Hepatocyte (in vitro differentiated cells): Measurements from ENCODE around the gene SAMD4A. TPM values are rescaled to one million over a fixed set of nuclear protein-coding genes. Genes with fewer than 3 reads are reported as not detected.

ENCODE experiments used
- DNase-seq: peaks from one replicate; pipeline ENCODE4 v3.0.0-alpha.2; 2016; ENCODE audit warnings: low spot score
- H2AFZ ChIP-seq: fragments of 200-600 bp; sonication (generic); 2 replicates; pipeline ENCODE4 v1.6.0; 2016; ENCODE audit warnings: antibody characterized with exemption, mild to moderate bottlenecking
- H3K27ac ChIP-seq: fragments of 200-600 bp; sonication (generic); 2 replicates; pipeline ENCODE4 v1.5.1; 2016; ENCODE audit warnings: mild to moderate bottlenecking
- H3K27me3 ChIP-seq: fragments of 200-600 bp; sonication (generic); 2 replicates; pipeline ENCODE4 v1.6.1; 2016
- H3K36me3 ChIP-seq: fragments of 200-600 bp; sonication (generic); replicated peaks from 2 replicates; pipeline ENCODE4 v1.5.1; 2016; ENCODE audit warnings: low read depth; ENCODE audit not compliant: insufficient read depth
- H3K4me1 ChIP-seq: fragments of 200-600 bp; sonication (generic); 2 replicates; pipeline ENCODE4 v1.5.1; 2016; ENCODE audit warnings: mild to moderate bottlenecking, moderate library complexity; ENCODE audit not compliant: insufficient read depth
- H3K4me2 ChIP-seq: fragments of 200-600 bp; sonication (generic); 2 replicates; pipeline ENCODE4 v1.6.0; 2016
- H3K4me3 ChIP-seq: fragments of 200-600 bp; sonication (generic); 2 replicates; pipeline ENCODE4 v1.5.1; 2016; ENCODE audit warnings: mild to moderate bottlenecking
- H3K79me2 ChIP-seq: fragments of 200-600 bp; sonication (generic); 2 replicates; pipeline ENCODE4 v1.6.0; 2017; ENCODE audit warnings: mild to moderate bottlenecking
- H3K9me2 ChIP-seq: fragments of 200-600 bp; sonication (generic); replicated peaks from 2 replicates; pipeline ENCODE4 v1.6.0; 2017; ENCODE audit warnings: mild to moderate bottlenecking; ENCODE audit not compliant: insufficient read depth
- H3K9me3 ChIP-seq: fragments of 200-600 bp; sonication (generic); 2 replicates; pipeline ENCODE4 v1.5.1; 2016; ENCODE audit warnings: low read depth, mild to moderate bottlenecking
- H4K20me1 ChIP-seq: fragments of 200-600 bp; sonication (generic); 2 replicates; pipeline ENCODE4 v1.6.0; 2016; ENCODE audit warnings: mild to moderate bottlenecking; ENCODE audit not compliant: insufficient read depth, poor library complexity, severe bottlenecking
- CTCF ChIP-seq: fragments of 200-600 bp; sonication (generic); IDR thresholded peaks from 2 replicates; pipeline ENCODE4 v1.5.1; 2016; ENCODE audit warnings: antibody characterized with exemption, mild to moderate bottlenecking; ENCODE audit not compliant: poor library complexity
- EZH2 ChIP-seq: fragments of 200-600 bp; sonication (generic); IDR thresholded peaks from 2 replicates; pipeline ENCODE4 v1.6.1; 2016; ENCODE audit warnings: antibody characterized with exemption, mild to moderate bottlenecking, borderline replicate concordance
- EZH2phosphoT487 ChIP-seq: fragments of 200-600 bp; sonication (generic); IDR thresholded peaks from one replicate; pipeline ENCODE4 v1.6.1; 2018; ENCODE audit warnings: antibody characterized with exemption, mild to moderate bottlenecking, low read depth, moderate library complexity; ENCODE audit not compliant: unreplicated experiment, severe bottlenecking
- WGBS: methylation state at CpG from one replicate; pipeline ENCODE4 v1.1.6; 2016; ENCODE audit warnings: low lambda C conversion rate; ENCODE audit errors: missing lambda C conversion rate; 5-methylcytosine and 5-hydroxymethylcytosine counted together
- polyA plus RNA-seq: library from polyadenylated mRNA; unstranded; fragments of >200 nt; fragmentation: Nextera tagmentation; extraction: Ambion mirVana; gene quantifications from 2 replicates; pipeline ENCODE4 v1.2.1, GENCODE V29; 2016
- total RNA-seq: library from RNA; depleted of rRNA; stranded (reverse); fragments of >200 nt; gene quantifications from 2 replicates; pipeline ENCODE4 v1.2.3, GENCODE V29; 2014

SAMD4A gene
- total and polyA plus RNA-seq, 2 experiments from 2014 or later, result 10.5 to 15.7 TPM

- Histone ChIP-seq H3K4me2 (no peak overlapping the region), H3K4me1 (peaks cover 2% of the 10 kb centered on the region), H2AFZ (no peak overlapping the region), H3K9me2 (no peaks in the 10 kb centered on the region), H3K9me3 (no peaks in the 10 kb centered on the region), H3K27ac (no peak overlapping the region), H3K79me2 (peaks cover 7% of the 10 kb centered on the region), H3K36me3 (peaks cover 3% of the 10 kb centered on the region), H3K4me3 (no peak overlapping the region), H4K20me1 (no peaks in the 10 kb centered on the region), H3K27me3 (no peaks in the 10 kb centered on the region)
- TF ChIP-seq EZH2phosphoT487 (no peak), EZH2 (no peak), CTCF (no peak)
- no peak for DNase-seq
- 98% methylated on average over 2 of the region's 2 CpGs for WGBS
These were observed 137.8 kb downstream of the SAMD4A start for GRCh38 chr14:54704768-54705167.

GRCh38 chr14:54706769-54707168 is 139.8 kb downstream of the SAMD4A start:
- no peak overlapping the region for H3K27ac ChIP-seq
- peaks cover 7% of the 10 kb centered on the region for H3K79me2 ChIP-seq
- no peak overlapping the region for H3K4me2 ChIP-seq
- no peaks in the 10 kb centered on the region for H3K9me2 ChIP-seq
- 100% methylated on average over 2 of the region's 2 CpGs for WGBS
- no peaks in the 10 kb centered on the region for H4K20me1 ChIP-seq
- H2AFZ ChIP-seq, result no peak overlapping the region
- H3K4me3 ChIP-seq, result no peak overlapping the region
- H3K36me3 ChIP-seq, result peaks cover 3% of the 10 kb centered on the region
- DNase-seq, result no peak
- peaks cover 2% of the 10 kb centered on the region for H3K4me1 ChIP-seq
- TF ChIP-seq CTCF, result no peak
- no peak for TF ChIP-seq EZH2phosphoT487
- TF ChIP-seq EZH2, result no peak
- H3K9me3 ChIP-seq, result no peaks in the 10 kb centered on the region
- H3K27me3 ChIP-seq, result no peaks in the 10 kb centered on the region

GRCh38 chr14:54708161-54708560 is 141.2 kb downstream of the SAMD4A start:
- no peak overlapping the region for H3K4me3 ChIP-seq
- H2AFZ ChIP-seq, result no peak overlapping the region
- peaks cover 3% of the 10 kb centered on the region for H3K36me3 ChIP-seq
- no peaks in the 10 kb centered on the region for H3K9me3 ChIP-seq
- DNase-seq, result no peak
- no peak overlapping the region for H3K4me2 ChIP-seq
- TF ChIP-seq EZH2, result no peak
- no peak for TF ChIP-seq CTCF
- no peak for TF ChIP-seq EZH2phosphoT487
- peaks cover 2% of the 10 kb centered on the region for H3K4me1 ChIP-seq
- no peaks in the 10 kb centered on the region for H3K27me3 ChIP-seq
- peaks cover 7% of the 10 kb centered on the region for H3K79me2 ChIP-seq
- H4K20me1 ChIP-seq, result no peaks in the 10 kb centered on the region
- no peak overlapping the region for H3K27ac ChIP-seq
- no peaks in the 10 kb centered on the region for H3K9me2 ChIP-seq
- 82% methylated on average over 2 of the region's 2 CpGs for WGBS

GRCh38 chr14:54708982-54709381 is 142.1 kb downstream of the SAMD4A start:
- no peak overlapping the region for H3K4me3 ChIP-seq
- no peaks in the 10 kb centered on the region for H3K27me3 ChIP-seq
- peaks cover 3% of the 10 kb centered on the region for H3K36me3 ChIP-seq
- no peaks in the 10 kb centered on the region for H3K9me2 ChIP-seq
- TF ChIP-seq CTCF (no peak), EZH2 (no peak), EZH2phosphoT487 (no peak)
- peaks cover 7% of the 10 kb centered on the region for H3K79me2 ChIP-seq
- H3K4me2 ChIP-seq, result no peak overlapping the region
- DNase-seq, result no peak
- 94% methylated on average over 5 of the region's 5 CpGs for WGBS
- no peak overlapping the region for H3K27ac ChIP-seq
- no peak overlapping the region for H2AFZ ChIP-seq
- H3K4me1 ChIP-seq, result peaks cover 2% of the 10 kb centered on the region
- no peaks in the 10 kb centered on the region for H4K20me1 ChIP-seq
- no peaks in the 10 kb centered on the region for H3K9me3 ChIP-seq
